HepG2 (cell line): ENCODE results near the gene FHIT. TPM values are rescaled to one million over a fixed set of nuclear protein-coding genes. Genes with fewer than 3 reads are reported as not detected.

Experiments used
- ATAC-seq: fragments of 200-7000 bp; cut with Tn5 transposase; 3 replicates; pipeline ENCODE4 v1.9.1; 2020; ENCODE audit warnings: mild to moderate bottlenecking, moderate library complexity
- BruUV-seq: library from RNA; stranded (reverse); fragments of 400-500 nt; replicated peaks from 2 replicates; lab custom pipeline; 2021; lab: Mats Ljungman, UMichigan
- CTCF ChIA-PET: fragments of 300-600 bp; formaldehyde crosslinking; extraction: SDS; loops from one replicate; lab custom pipeline; 2021; ENCODE audit warnings: low total read pairs, inconsistent platforms, low intra/inter-chr PET ratio; lab: Yijun Ruan, JAX
- POLR2A ChIA-PET: fragments of 350-600 bp; sonication (Branson Sonifier 250); formaldehyde crosslinking; loops from one replicate; lab custom pipeline; 2020; ENCODE audit warnings: antibody characterized with exemption, inconsistent platforms; lab: Yijun Ruan, JAX
- DNase-seq: peaks from one replicate; pipeline ENCODE4 v3.0.0-alpha.2; 2015; ENCODE audit warnings: low spot score
- FAIRE-seq: peaks from 3 replicates; lab custom pipeline; 2011; peaks lifted over from hg19 to GRCh38; lab: Jason Lieb, UNC
- H2AFZ ChIP-seq: one replicate; pipeline ENCODE4 v1.6.1; 2011; ENCODE audit warnings: low read length, inconsistent platforms
- H3K27ac ChIP-seq: fragments of 300-600 bp; 3 replicates; pipeline ENCODE4 v1.8.0; 2011; ENCODE audit warnings: mixed run types, mild to moderate bottlenecking, mixed read lengths, low read length, inconsistent platforms; ENCODE audit not compliant: insufficient read depth; ENCODE audit errors: extremely low read length
- H3K27me3 ChIP-seq, 2 experiments: fragments of 200-600 bp in 1 of 2; 2 replicates in 1 of 2; 3 replicates in 1 of 2; pipeline versions ENCODE4 v1.6.0 to v1.8.0; 2011; ENCODE audit warnings: low read length in 2 of 2, mild to moderate bottlenecking in 2 of 2, moderate library complexity in 2 of 2, inconsistent platforms in 1 of 2; ENCODE audit not compliant: insufficient read depth in 2 of 2, control insufficient read depth in 1 of 2
- H3K36me3 ChIP-seq, 2 experiments: fragments of 200-600 bp in 1 of 2; replicated peaks in 1 of 2; 2 replicates in 1 of 2; 3 replicates in 1 of 2; pipeline versions ENCODE4 v1.5.1 to v1.8.0; 2011; ENCODE audit warnings: low read length in 2 of 2, inconsistent platforms in 1 of 2; ENCODE audit not compliant: insufficient read depth in 2 of 2, control insufficient read depth in 1 of 2
- H3K4me1 ChIP-seq: 2 replicates; pipeline ENCODE4 v1.5.1; 2012; ENCODE audit warnings: low read length, inconsistent platforms; ENCODE audit not compliant: insufficient read depth
- H3K4me2 ChIP-seq: 2 replicates; pipeline ENCODE4 v1.6.0; 2011; ENCODE audit warnings: low read depth, low read length, inconsistent platforms
- H3K4me3 ChIP-seq, 3 experiments: fragments of 200-600 bp in 1 of 3; sonication (generic), shearing (Covaris generic) in 1 of 3; replicated peaks in 1 of 3; 2 replicates each; pipeline ENCODE4 v1.5.1; 2011 to 2016; ENCODE audit warnings: low read length in 3 of 3, inconsistent platforms in 2 of 3, low read depth in 2 of 3, mild to moderate bottlenecking in 2 of 3, control low read depth in 1 of 3, mixed read lengths in 1 of 3; ENCODE audit not compliant: insufficient read depth in 1 of 3
- H3K79me2 ChIP-seq: one replicate; pipeline ENCODE4 v1.6.1; 2011; ENCODE audit warnings: low read length, inconsistent platforms; ENCODE audit not compliant: insufficient read depth
- H3K9ac ChIP-seq: 2 replicates; pipeline ENCODE4 v1.6.0; 2011; ENCODE audit warnings: mild to moderate bottlenecking, low read depth, low read length, inconsistent platforms; ENCODE audit not compliant: insufficient read depth
- H3K9me3 ChIP-seq: 2 replicates; pipeline ENCODE4 v1.5.1; 2012; ENCODE audit warnings: mild to moderate bottlenecking, low read length
- H4K20me1 ChIP-seq: 2 replicates; pipeline ENCODE4 v1.6.0; 2011; ENCODE audit warnings: inconsistent platforms, mild to moderate bottlenecking, low read length, moderate library complexity; ENCODE audit not compliant: insufficient read depth
- ARID2 ChIP-seq: sonication (generic); formaldehyde crosslinking; IDR thresholded peaks from 2 replicates; pipeline ENCODE4 v1.8.1; 2022; ENCODE audit warnings: mild to moderate bottlenecking, missing genetic modification reagents, borderline replicate concordance
- ARNTL ChIP-seq: sonication (generic); formaldehyde crosslinking; IDR thresholded peaks from 2 replicates; pipeline ENCODE4 v1.4.0; 2020; ENCODE audit warnings: mild to moderate bottlenecking, missing genetic modification reagents
- DDIT3 ChIP-seq: sonication (generic); formaldehyde crosslinking; IDR thresholded peaks from 2 replicates; pipeline ENCODE4 v1.4.0; 2020; ENCODE audit warnings: mild to moderate bottlenecking, missing genetic modification reagents
- DZIP1 ChIP-seq: sonication (generic); formaldehyde crosslinking; IDR thresholded peaks from 2 replicates; pipeline ENCODE4 v1.5.0; 2020; ENCODE audit warnings: mild to moderate bottlenecking, missing genetic modification reagents
- GABPA ChIP-seq, 2 experiments: IDR thresholded peaks; 2 replicates each; pipeline ENCODE4 v1.6.1; 2011 to 2016; ENCODE audit warnings: low read depth in 2 of 2, low read length in 1 of 2, missing biosample characterization in 1 of 2, missing genetic modification characterization in 1 of 2
- NFE2 ChIP-seq: sonication (generic); formaldehyde crosslinking; IDR thresholded peaks from 2 replicates; pipeline ENCODE4 v1.4.0; 2020; ENCODE audit warnings: missing genetic modification reagents
- NR2F2 ChIP-seq: IDR thresholded peaks from 2 replicates; pipeline ENCODE4 v1.6.1; 2012; ENCODE audit warnings: low read depth, inconsistent platforms, borderline replicate concordance
- REL ChIP-seq: sonication (generic); formaldehyde crosslinking; conservative IDR thresholded peaks from 2 replicates; pipeline ENCODE4 v1.8.0; 2022; ENCODE audit warnings: mild to moderate bottlenecking, missing genetic modification reagents, moderate library complexity
- ZBTB21 ChIP-seq: sonication (generic); formaldehyde crosslinking; IDR thresholded peaks from 2 replicates; pipeline ENCODE4 v1.4.0; 2020; ENCODE audit warnings: missing genetic modification reagents
- ZNF256 ChIP-seq: sonication (generic); formaldehyde crosslinking; conservative IDR thresholded peaks from 2 replicates; pipeline ENCODE4 v1.4.0; 2020; ENCODE audit warnings: missing genetic modification reagents
- WGBS: methylation state at CpG from one replicate; pipeline ENCODE4 v1.1.6; 2017; ENCODE audit warnings: low lambda C conversion rate; 5-methylcytosine and 5-hydroxymethylcytosine counted together
- in situ Hi-C: cut with HindIII; loops from 2 replicates; pipeline ENCODE4 v1.10.0; 2017; ENCODE audit warnings: low pct_unique_long_range_greater_than_20kb; ENCODE audit not compliant: extremely low pct_ligation_motif_present
- intact Hi-C: fragments of 100-400 bp; cut with micrococcal nuclease; formaldehyde crosslinking; loops from one replicate; pipeline ENCODE4 v1.10.0; 2022; ENCODE audit not compliant: unreplicated experiment
- polyA plus RNA-seq, 8 experiments: library from polyadenylated mRNA; depleted of rRNA in 3 of 8; stranded (reverse) in 7 of 8; unstranded in 1 of 8; fragments of >200 nt; fragmentation: Illumina TruSeq in 4 of 8; extraction: Trizol in 4 of 8; gene quantifications; 2 replicates each; pipeline versions ENCODE4 v1.2.1 to v1.2.3, GENCODE V29; 2011 to 2016; ENCODE audit warnings: low read depth in 4 of 8, missing spikeins in 1 of 8, mixed read lengths in 1 of 8; ENCODE audit not compliant: insufficient read depth in 1 of 8
- total RNA-seq, 5 experiments: library from RNA; depleted of rRNA; stranded (reverse); fragments of >200 nt; fragmentation: Illumina TruSeq; extraction: Trizol; gene quantifications; 2 replicates each; pipeline ENCODE4 v1.2.3, GENCODE V29; 2016; ENCODE audit warnings: low read depth in 1 of 5

The FHIT gene
- total and polyA plus RNA-seq, 2 of the 13 experiments (the other 11 are each of a cell fraction or from before 2014, with no cell fraction given), result 4.0 to 4.6 TPM

GRCh38 chr3:59957150-59957549, 1294.1 kb downstream of the FHIT start:
- CTCF ChIA-PET, result no interaction called here
- Histone ChIP-seq H3K4me3 (no peak overlapping the region), H3K36me3 (no peaks in the 10 kb centered on the region), H3K9me3 (no peaks in the 10 kb centered on the region), H3K79me2 (no peaks in the 10 kb centered on the region), H3K27ac (no peak overlapping the region), H4K20me1 (no peaks in the 10 kb centered on the region), H3K4me2 (no peak overlapping the region), H3K9ac (no peak overlapping the region), H3K4me1 (no peaks in the 10 kb centered on the region), H2AFZ (no peak overlapping the region), H3K27me3 (no peaks in the 10 kb centered on the region)
- BruUV-seq, result no TSS peak
- no peak for DNase-seq
- POLR2A ChIA-PET, result no interaction called here
- FAIRE-seq, result no peak
- 0% methylated on average over 2 of the region's 2 CpGs for WGBS
- TF ChIP-seq ZNF256 (CRISPR knock-in tag), result no peak
- TF ChIP-seq REL (CRISPR knock-in tag), result no peak
- no peak for TF ChIP-seq ARID2
- no peak for TF ChIP-seq NFE2 (CRISPR knock-in tag)
- no peak for TF ChIP-seq ARNTL
- TF ChIP-seq NR2F2, result no peak
- TF ChIP-seq GABPA (IDR thresholded peaks at IDR 0.05; ENCODE audit: low read depth, low read length), result no peak
- TF ChIP-seq GABPA (CRISPR knock-in tag; IDR thresholded peaks at IDR 0.05; ENCODE audit: low read depth), result no peak
- TF ChIP-seq ZBTB21 (CRISPR knock-in tag), result no peak
- TF ChIP-seq DDIT3 (CRISPR knock-in tag), result no peak
- TF ChIP-seq DZIP1 (CRISPR knock-in tag), result no peak
- intact Hi-C loops (no loop called here), in situ Hi-C loops (no loop called here)
- no peak for ATAC-seq
